GM12878 (cell line): ENCODE measurements around the gene MMP1. TPM values are rescaled to one million over a fixed set of nuclear protein-coding genes. Genes with fewer than 3 reads are reported as not detected.

Experiments
- ATAC-seq: fragments of 200-7000 bp; cut with Tn5 transposase; 3 replicates; pipeline ENCODE4 v1.9.1; 2020; ENCODE audit warnings: mild to moderate bottlenecking, moderate library complexity
- Bru-seq: library from RNA; stranded (reverse); fragments of 400-500 nt; gene quantifications from one replicate; lab custom pipeline; 2021; lab: Mats Ljungman, UMichigan
- BruChase-seq, 2 experiments: library from RNA; stranded (reverse); fragments of 400-500 nt; gene quantifications; one replicate each; lab custom pipeline; 2021; lab: Mats Ljungman, UMichigan
- BruUV-seq: library from RNA; stranded (reverse); fragments of 400-500 nt; replicated peaks from 2 replicates; lab custom pipeline; 2021; lab: Mats Ljungman, UMichigan
- CTCF ChIA-PET: fragments of 300-600 bp; sonication (Branson Sonifier 250); formaldehyde crosslinking; extraction: SDS; loops from one replicate; lab custom pipeline; 2021; ENCODE audit warnings: inconsistent platforms; lab: Yijun Ruan, JAX
- POLR2A ChIA-PET: fragments of 350-600 bp; formaldehyde crosslinking; extraction: SDS; loops from one replicate; lab custom pipeline; 2021; ENCODE audit warnings: inconsistent platforms; lab: Charles Lee
- RAD21 ChIA-PET: fragments of 300-600 bp; sonication (Branson Sonifier 250); formaldehyde crosslinking; loops from one replicate; lab custom pipeline; 2023; ENCODE audit warnings: antibody characterized with exemption; ENCODE audit not compliant: unreplicated experiment; lab: Charles Lee
- SMC1A ChIA-PET: fragments of 300-600 bp; sonication (Branson Sonifier 250); formaldehyde crosslinking; loops from one replicate; lab custom pipeline; 2023; ENCODE audit not compliant: unreplicated experiment, uncharacterized antibody; lab: Charles Lee
- DNase-seq: peaks from one replicate; pipeline ENCODE4 v3.0.0-alpha.2; 2011; ENCODE audit warnings: low read depth, low spot score
- FAIRE-seq: peaks from 3 replicates; lab custom pipeline; 2011; peaks lifted over from hg19 to GRCh38; lab: Jason Lieb, UNC
- H2AFZ ChIP-seq: 2 replicates; pipeline ENCODE4 v1.6.0; 2011; ENCODE audit warnings: low read depth, low read length, control low read depth; ENCODE audit not compliant: control insufficient read depth
- H3K27ac ChIP-seq: 2 replicates; pipeline ENCODE4 v1.5.1; 2011; ENCODE audit warnings: control low read depth; ENCODE audit not compliant: control insufficient read depth, insufficient read depth
- H3K27me3 ChIP-seq, 2 experiments: replicated peaks in 1 of 2; 2 replicates each; pipeline versions ENCODE4 v1.6.0 to v1.6.1; 2011; ENCODE audit warnings: low read length in 1 of 2; ENCODE audit not compliant: control insufficient read depth in 2 of 2, insufficient read depth in 2 of 2
- H3K36me3 ChIP-seq, 2 experiments: 2 replicates each; pipeline ENCODE4 v1.5.1; 2011; ENCODE audit warnings: low read length in 1 of 2; ENCODE audit not compliant: control insufficient read depth in 2 of 2, insufficient read depth in 2 of 2
- H3K4me1 ChIP-seq: 2 replicates; pipeline ENCODE4 v1.6.1; 2011; ENCODE audit warnings: mild to moderate bottlenecking, low read length, moderate library complexity, mixed read lengths; ENCODE audit not compliant: control insufficient read depth, insufficient read depth
- H3K4me2 ChIP-seq: 2 replicates; pipeline ENCODE4 v1.6.0; 2011; ENCODE audit warnings: control low read depth; ENCODE audit not compliant: control insufficient read depth, insufficient read depth
- H3K4me3 ChIP-seq: fragments of 200-600 bp; sonication (generic); 2 replicates; pipeline ENCODE4 v1.5.1; 2016
- H3K79me2 ChIP-seq: 2 replicates; pipeline ENCODE4 v1.6.0; 2011; ENCODE audit warnings: low read length; ENCODE audit not compliant: control insufficient read depth, insufficient read depth
- H3K9ac ChIP-seq: 2 replicates; pipeline ENCODE4 v1.8.0; 2011; ENCODE audit warnings: low read length, control low read depth, mixed read lengths; ENCODE audit not compliant: control insufficient read depth, insufficient read depth
- H3K9me3 ChIP-seq: replicated peaks from 3 replicates; pipeline ENCODE4 v1.5.1; 2011; ENCODE audit warnings: mild to moderate bottlenecking, low read length; ENCODE audit not compliant: control insufficient read depth, insufficient read depth
- H4K20me1 ChIP-seq: 2 replicates; pipeline ENCODE4 v1.6.0; 2011; ENCODE audit not compliant: control insufficient read depth, insufficient read depth
- BACH1 ChIP-seq: fragments of 450-650 bp; IDR thresholded peaks from 2 replicates; pipeline ENCODE4 v1.6.1; 2017; ENCODE audit warnings: mild to moderate bottlenecking, borderline replicate concordance
- CHD4 ChIP-seq: fragments of 200-600 bp; sonication (generic); IDR thresholded peaks from 2 replicates; pipeline ENCODE4 v1.6.1; 2016; ENCODE audit warnings: mild to moderate bottlenecking
- CREM ChIP-seq: IDR thresholded peaks from 2 replicates; pipeline ENCODE4 v1.6.1; 2014; ENCODE audit warnings: antibody characterized with exemption, low read depth
- HCFC1 ChIP-seq: fragments of 150-350 bp; IDR thresholded peaks from 2 replicates; pipeline ENCODE4 v1.6.1; 2014; ENCODE audit warnings: low read length
- MTA2 ChIP-seq: fragments of 450-650 bp; IDR thresholded peaks from 2 replicates; pipeline ENCODE4 v1.6.1; 2016; ENCODE audit warnings: low read depth, mild to moderate bottlenecking, moderate library complexity
- NFIC ChIP-seq: IDR thresholded peaks from 2 replicates; pipeline ENCODE4 v1.6.1; 2012; ENCODE audit warnings: low read depth, mild to moderate bottlenecking, inconsistent platforms, low read length, moderate library complexity
- SMC3 ChIP-seq: IDR thresholded peaks from 2 replicates; pipeline ENCODE4 v1.6.1; 2011; ENCODE audit warnings: low read length, improper control_type of control experiment, borderline replicate concordance
- WGBS: methylation state at CpG from one replicate; pipeline ENCODE4 v1.1.6; 2016; ENCODE audit warnings: low lambda C conversion rate; ENCODE audit not compliant: insufficient replicate concordance, insufficient coverage; ENCODE audit errors: missing lambda C conversion rate; 5-methylcytosine and 5-hydroxymethylcytosine counted together
- in situ Hi-C: fragments of 300-500 bp; cut with MboI; formaldehyde crosslinking; loops from 9 replicates; pipeline ENCODE4 v1.14.3; 2018; ENCODE audit warnings: mixed read lengths
- intact Hi-C: fragments of 100-400 bp; cut with micrococcal nuclease; formaldehyde crosslinking; loops from one replicate; pipeline ENCODE4 v1.14.2; 2022; ENCODE audit not compliant: unreplicated experiment
- long read RNA-seq, 2 experiments: library from polyadenylated mRNA; unstranded; transcript quantifications; one replicate each; pipeline ENCODE4 v2.0.0, GENCODE V29; 2019 to 2020
- polyA minus RNA-seq, 3 experiments: library from RNA; depleted of rRNA, polyadenylated mRNA; stranded (reverse); fragments of >200 nt; gene quantifications; 2 replicates each; pipeline ENCODE4 v1.2.3, GENCODE V29; 2011
- polyA plus RNA-seq, 11 experiments: library from polyadenylated mRNA; depleted of rRNA in 4 of 11; unstranded in 6 of 11; stranded (reverse) in 5 of 11; fragments of >200 nt; fragmentation: Nextera tagmentation in 4 of 11; fragmentation: Illumina TruSeq in 1 of 11; extraction: Ambion mirVana in 4 of 11; extraction: Trizol in 1 of 11; gene quantifications; 1 replicate in 1 of 11; 2 replicates in 10 of 11; pipeline versions ENCODE4 v1.2.1 to v1.2.3, GENCODE V29; 2011 to 2016; ENCODE audit warnings: inconsistent platforms in 2 of 11, missing spikeins in 2 of 11, low read depth in 1 of 11
- total RNA-seq, 4 experiments: library from RNA; depleted of rRNA in 3 of 4; stranded (reverse); fragments of >200 nt in 3 of 4; fragmentation: Illumina TruSeq in 1 of 4; extraction: Trizol in 1 of 4; gene quantifications; 2 replicates each; pipeline versions ENCODE4 v1.2.1 to v1.2.3, GENCODE V29; 2013 to 2021
- TF ChIP-seq, protein P1 (sequence below): fragments of 450-650 bp; conservative IDR thresholded peaks from 2 replicates; pipeline ENCODE4 v1.6.1; 2017; ENCODE audit warnings: mild to moderate bottlenecking, moderate library complexity

The MMP1 gene
- total RNA-seq (2013; cell fraction: nucleolus; rRNA removed): not detected in 2 replicates
- total RNA-seq (2014; rRNA removed): not detected in 2 replicates
- total RNA-seq (2014; rRNA removed; fragmentation: Illumina TruSeq; extraction: Trizol): not detected in 2 replicates
- total RNA-seq (2021): not detected in 2 replicates
- not detected for polyA plus RNA-seq (2011; ENCODE audit: low read depth)
- polyA plus RNA-seq (2011; rRNA removed): not detected in 2 replicates
- not detected in 2 replicates for polyA plus RNA-seq (2011; cell fraction: cytosol; rRNA removed)
- not detected in 2 replicates for polyA plus RNA-seq (2011; cell fraction: nucleus; rRNA removed)
- polyA plus RNA-seq (2012): not detected in 2 replicates
- not detected in 2 replicates for polyA plus RNA-seq (2014; fragmentation: Illumina TruSeq; extraction: Trizol)
- not detected for polyA plus RNA-seq (2014; fragmentation: Nextera tagmentation; extraction: Ambion mirVana)
- not detected in 2 replicates for polyA plus RNA-seq (2014; rRNA removed)
- polyA plus RNA-seq (2016; fragmentation: Nextera tagmentation; extraction: Ambion mirVana): not detected
- not detected in 2 replicates for polyA minus RNA-seq (2011; rRNA and poly(A)+ RNA removed)
- polyA minus RNA-seq (2011; cell fraction: cytosol; rRNA and poly(A)+ RNA removed): not detected in 2 replicates
- not detected in 2 replicates for polyA minus RNA-seq (2011; cell fraction: nucleus; rRNA and poly(A)+ RNA removed)
- not detected for Bru-seq, nascent RNA
- BruChase-seq, experiment 1, labeled RNA remaining after a 6-hour chase: not detected
- BruChase-seq, experiment 2, labeled RNA remaining after a 2-hour chase: not detected
- long read RNA-seq, experiment 1: 0 reads
- long read RNA-seq, experiment 2: 0 reads

DNA sequence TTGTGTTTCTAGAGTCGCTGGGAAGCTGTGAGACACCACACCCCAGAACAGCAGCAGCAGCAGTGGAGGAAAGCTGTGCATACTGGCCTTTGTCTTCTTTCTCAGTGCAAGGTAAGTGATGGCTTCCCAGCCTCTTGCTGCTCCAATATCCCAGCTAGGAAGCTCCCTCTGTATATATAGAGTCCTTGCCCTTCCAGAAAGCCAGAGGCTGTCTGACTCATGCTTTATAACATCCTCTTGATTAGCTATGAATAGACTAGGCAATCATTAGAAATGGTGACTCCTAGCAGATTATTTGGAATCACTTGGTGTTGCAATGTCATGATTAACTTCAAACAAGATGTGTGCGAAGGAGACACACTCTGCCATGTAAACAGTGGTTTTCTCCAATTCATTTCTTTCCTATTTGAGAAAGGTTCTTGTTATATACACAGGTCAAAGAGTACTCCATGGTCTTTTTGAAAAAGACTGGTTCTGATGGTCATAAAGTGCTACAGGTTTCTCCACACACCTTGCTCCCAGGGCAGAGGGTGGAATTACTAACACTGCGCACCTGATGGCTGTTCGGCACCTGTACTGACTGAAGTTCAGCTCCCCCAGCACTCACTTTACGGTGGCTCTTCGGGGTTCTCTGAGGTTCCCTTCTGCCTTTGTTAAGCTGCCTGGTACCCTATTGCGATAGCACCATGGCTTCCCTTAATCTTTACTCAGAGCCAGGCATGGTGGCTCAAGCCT is at the start of gene MMP1:
TSS of gene MMP1 (minus strand) at position 149 of the 735 bp plus-strand sequence. CDS start at position 81, 68 bp downstream.
- no peak within 1 kb of the TSS for H3K4me2 ChIP-seq
- FAIRE-seq: no peak
- SMC1A ChIA-PET: interaction anchor here (0.7 kb wide), 1 partner anchor 162 kb away, joined by 4 read pairs; no protein-coding TSS in a partner anchor

GRCh38 chr11:102846292-102846691 is 48.3 kb upstream of the MMP1 start:
- CTCF ChIA-PET: interaction anchor here (0.7 kb wide), 1 partner anchor 21 kb away, joined by 4 read pairs; no protein-coding TSS in a partner anchor
- Histone ChIP-seq H2AFZ (no peak overlapping the region), H3K9me3 (no peaks in the 10 kb centered on the region), H3K79me2 (no peaks in the 10 kb centered on the region), H4K20me1 (no peaks in the 10 kb centered on the region), H3K9ac (no peak overlapping the region), H3K4me2 (no peak overlapping the region), H3K27me3 (no peaks in the 10 kb centered on the region; a peak in 1 of 4 replicates), H3K27ac (no peak overlapping the region), H3K4me1 (no peaks in the 10 kb centered on the region), H3K4me3 (no peak overlapping the region), H3K36me3 (no peaks in the 10 kb centered on the region)
- no peak for DNase-seq
- ATAC-seq: no peak
- RAD21 ChIA-PET: interaction anchor here (0.6 kb wide), 1 partner anchor 67 kb away, joined by 4 read pairs; no protein-coding TSS in a partner anchor
- POLR2A ChIA-PET: no interaction called here
- intact Hi-C loops (no loop called here), in situ Hi-C loops (no loop called here)
- WGBS: 44% methylated on average over 3 of the region's 3 CpGs
- SMC1A ChIA-PET: interaction anchor here (0.6 to 1.2 kb wide), 2 partner anchors 9 to 51 kb away, joined by 3 read pairs; no protein-coding TSS in a partner anchor
- BruUV-seq: no TSS peak
- FAIRE-seq: no peak
- TF ChIP-seq SMC3 (no peak), CREM (no peak), NFIC (no peak), HCFC1 (no peak), CHD4 (no peak), MTA2 (no peak)
- TF ChIP-seq, protein P1, sequence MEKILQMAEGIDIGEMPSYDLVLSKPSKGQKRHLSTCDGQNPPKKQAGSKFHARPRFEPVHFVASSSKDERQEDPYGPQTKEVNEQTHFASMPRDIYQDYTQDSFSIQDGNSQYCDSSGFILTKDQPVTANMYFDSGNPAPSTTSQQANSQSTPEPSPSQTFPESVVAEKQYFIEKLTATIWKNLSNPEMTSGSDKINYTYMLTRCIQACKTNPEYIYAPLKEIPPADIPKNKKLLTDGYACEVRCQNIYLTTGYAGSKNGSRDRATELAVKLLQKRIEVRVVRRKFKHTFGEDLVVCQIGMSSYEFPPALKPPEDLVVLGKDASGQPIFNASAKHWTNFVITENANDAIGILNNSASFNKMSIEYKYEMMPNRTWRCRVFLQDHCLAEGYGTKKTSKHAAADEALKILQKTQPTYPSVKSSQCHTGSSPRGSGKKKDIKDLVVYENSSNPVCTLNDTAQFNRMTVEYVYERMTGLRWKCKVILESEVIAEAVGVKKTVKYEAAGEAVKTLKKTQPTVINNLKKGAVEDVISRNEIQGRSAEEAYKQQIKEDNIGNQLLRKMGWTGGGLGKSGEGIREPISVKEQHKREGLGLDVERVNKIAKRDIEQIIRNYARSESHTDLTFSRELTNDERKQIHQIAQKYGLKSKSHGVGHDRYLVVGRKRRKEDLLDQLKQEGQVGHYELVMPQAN: no peak

More for the DNA sequence above, at the start of gene MMP1:
- H3K79me2 ChIP-seq: no peaks in the 10 kb centered on the region
- no peaks in the 10 kb centered on the region for H3K4me1 ChIP-seq
- no peaks in the 10 kb centered on the region for H3K36me3 ChIP-seq
- no peak within 1 kb of the TSS for H3K27ac ChIP-seq
- TF ChIP-seq BACH1: no peak
- TF ChIP-seq, all 136 proteins: peak for 0
- no peaks in the 10 kb centered on the region for H3K9me3 ChIP-seq
- WGBS: 62% methylated on average over 7 of the region's 7 CpGs
- no peak within 1 kb of the TSS for H2AFZ ChIP-seq
- H3K27me3 ChIP-seq: no peaks in the 10 kb centered on the region; a peak in 1 of 4 replicates
- in situ Hi-C loops: no loop called here
- POLR2A ChIA-PET: no interaction called here
- ATAC-seq (no peak), DNase-seq (no peak)
- no peaks in the 10 kb centered on the region for H4K20me1 ChIP-seq
- no peak within 1 kb of the TSS for H3K4me3 ChIP-seq
- intact Hi-C loops: no loop called here
- no TSS peak for BruUV-seq
- H3K9ac ChIP-seq: no peak within 1 kb of the TSS
- CTCF ChIA-PET: interaction anchor here (0.7 kb wide), 1 partner anchor 186 kb away, joined by 3 read pairs; no protein-coding TSS in a partner anchor
- RAD21 ChIA-PET: no interaction called here
